GM23248 (cell line): ENCODE results near the gene SMARCB1. TPM values are rescaled to one million over a fixed set of nuclear protein-coding genes. Genes with fewer than 3 reads are reported as not detected.

Experiments
- DNase-seq: peaks from one replicate; pipeline ENCODE4 v3.0.0-alpha.2; 2015
- H2AFZ ChIP-seq: fragments of 200-600 bp; sonication (generic); 2 replicates; pipeline ENCODE4 v1.6.1; 2016; ENCODE audit warnings: antibody characterized with exemption
- H3F3A ChIP-seq: fragments of 200-600 bp; sonication (generic); 2 replicates; pipeline ENCODE4 v1.6.1; 2016; ENCODE audit warnings: mild to moderate bottlenecking, antibody characterized with exemption, mixed run types; ENCODE audit not compliant: insufficient read depth
- H3K27ac ChIP-seq: fragments of 200-600 bp; sonication (generic); 2 replicates; pipeline ENCODE4 v1.5.1; 2016; ENCODE audit warnings: mild to moderate bottlenecking
- H3K27me3 ChIP-seq: fragments of 200-600 bp; sonication (generic); replicated peaks from 2 replicates; pipeline ENCODE4 v1.6.1; 2016; ENCODE audit warnings: mild to moderate bottlenecking; ENCODE audit not compliant: insufficient read depth
- H3K36me3 ChIP-seq: fragments of 200-600 bp; sonication (generic); 2 replicates; pipeline ENCODE4 v1.6.1; 2016; ENCODE audit warnings: low read depth, mild to moderate bottlenecking
- H3K4me1 ChIP-seq: fragments of 200-600 bp; sonication (generic); 2 replicates; pipeline ENCODE4 v1.6.1; 2016; ENCODE audit warnings: mild to moderate bottlenecking; ENCODE audit not compliant: insufficient read depth
- H3K4me2 ChIP-seq: fragments of 200-600 bp; sonication (generic); one replicate; pipeline ENCODE4 v1.6.1; 2016; ENCODE audit warnings: mild to moderate bottlenecking; ENCODE audit not compliant: unreplicated experiment
- H3K4me3 ChIP-seq: fragments of 200-600 bp; sonication (generic); 2 replicates; pipeline ENCODE4 v1.5.1; 2016; ENCODE audit warnings: mild to moderate bottlenecking
- H3K79me2 ChIP-seq: fragments of 200-600 bp; sonication (generic); 2 replicates; pipeline ENCODE4 v1.6.1; 2016; ENCODE audit warnings: mild to moderate bottlenecking; ENCODE audit not compliant: insufficient read depth
- H3K9ac ChIP-seq: fragments of 200-600 bp; sonication (generic); 2 replicates; pipeline ENCODE4 v1.6.1; 2016; ENCODE audit warnings: mild to moderate bottlenecking
- H3K9me2 ChIP-seq: fragments of 200-600 bp; sonication (generic); 2 replicates; pipeline ENCODE4 v1.6.1; 2016; ENCODE audit warnings: mixed run types, mild to moderate bottlenecking, moderate library complexity; ENCODE audit not compliant: insufficient read depth
- H3K9me3 ChIP-seq: fragments of 200-600 bp; sonication (generic); one replicate; pipeline ENCODE4 v1.6.1; 2017; ENCODE audit warnings: low read depth
- H4K20me1 ChIP-seq: fragments of 200-600 bp; sonication (generic); 2 replicates; pipeline ENCODE4 v1.6.0; 2016; ENCODE audit not compliant: insufficient read depth
- EZH2 ChIP-seq: fragments of 200-600 bp; sonication (generic); IDR thresholded peaks from 2 replicates; pipeline ENCODE4 v1.6.1; 2018; ENCODE audit warnings: antibody characterized with exemption, mild to moderate bottlenecking; ENCODE audit not compliant: insufficient read depth, poor library complexity, severe bottlenecking
- EZH2phosphoT487 ChIP-seq: fragments of 200-600 bp; sonication (generic); IDR thresholded peaks from 2 replicates; pipeline ENCODE4 v1.6.1; 2018; ENCODE audit warnings: antibody characterized with exemption, moderate library complexity, mild to moderate bottlenecking, low read depth; ENCODE audit not compliant: insufficient read depth
- WGBS, 2 experiments: methylation state at CpG; one replicate each; pipeline ENCODE4 v1.1.6; 2015 to 2017; ENCODE audit warnings: low lambda C conversion rate in 2 of 2, low coverage in 1 of 2; ENCODE audit errors: missing lambda C conversion rate in 2 of 2; 5-methylcytosine and 5-hydroxymethylcytosine counted together
- in situ Hi-C: fragments of 300-500 bp; cut with MboI; formaldehyde crosslinking; loops from 2 replicates; pipeline ENCODE4 v1.15.0; 2020
- polyA plus RNA-seq: library from polyadenylated mRNA; unstranded; fragments of >200 nt; fragmentation: Nextera tagmentation; extraction: Ambion mirVana; gene quantifications from 2 replicates; pipeline ENCODE4 v1.2.1, GENCODE V29; 2016
- total RNA-seq: library from RNA; depleted of rRNA; stranded (reverse); fragments of >200 nt; shearing (Covaris generic); gene quantifications from 2 replicates; pipeline ENCODE4 v1.2.3, GENCODE V29; 2014

SMARCB1 gene
- total and polyA plus RNA-seq, 2 experiments from 2014 or later: 63.9 to 85.2 TPM

- Histone ChIP-seq H4K20me1 (no peaks in the 10 kb centered on the region), H3K79me2 (no peaks in the 10 kb centered on the region), H3K9ac (no peak overlapping the region), H3K36me3 (no peaks in the 10 kb centered on the region), H3K9me2 (no peaks in the 10 kb centered on the region), H3K4me1 (no peaks in the 10 kb centered on the region; the same call in 1 of the 2 replicates), H3K27ac (no peak overlapping the region), H2AFZ (no peak overlapping the region), H3K4me3 (no peak overlapping the region), H3K4me2 (no peak overlapping the region), H3K9me3 (no peaks in the 10 kb centered on the region), H3K27me3 (no peaks in the 10 kb centered on the region), H3F3A (no peaks in the 10 kb centered on the region)
- WGBS, 2 experiments: 84 to 86% methylated on average over 17 to 18 of the region's 18 CpGs
- DNase-seq: no peak
- TF ChIP-seq EZH2 (no peak), EZH2phosphoT487 (no peak)
- in situ Hi-C loops: no loop called here
Measured at GRCh38 chr22:23847310-23847920, 60.6 kb downstream of the SMARCB1 start.

DNA sequence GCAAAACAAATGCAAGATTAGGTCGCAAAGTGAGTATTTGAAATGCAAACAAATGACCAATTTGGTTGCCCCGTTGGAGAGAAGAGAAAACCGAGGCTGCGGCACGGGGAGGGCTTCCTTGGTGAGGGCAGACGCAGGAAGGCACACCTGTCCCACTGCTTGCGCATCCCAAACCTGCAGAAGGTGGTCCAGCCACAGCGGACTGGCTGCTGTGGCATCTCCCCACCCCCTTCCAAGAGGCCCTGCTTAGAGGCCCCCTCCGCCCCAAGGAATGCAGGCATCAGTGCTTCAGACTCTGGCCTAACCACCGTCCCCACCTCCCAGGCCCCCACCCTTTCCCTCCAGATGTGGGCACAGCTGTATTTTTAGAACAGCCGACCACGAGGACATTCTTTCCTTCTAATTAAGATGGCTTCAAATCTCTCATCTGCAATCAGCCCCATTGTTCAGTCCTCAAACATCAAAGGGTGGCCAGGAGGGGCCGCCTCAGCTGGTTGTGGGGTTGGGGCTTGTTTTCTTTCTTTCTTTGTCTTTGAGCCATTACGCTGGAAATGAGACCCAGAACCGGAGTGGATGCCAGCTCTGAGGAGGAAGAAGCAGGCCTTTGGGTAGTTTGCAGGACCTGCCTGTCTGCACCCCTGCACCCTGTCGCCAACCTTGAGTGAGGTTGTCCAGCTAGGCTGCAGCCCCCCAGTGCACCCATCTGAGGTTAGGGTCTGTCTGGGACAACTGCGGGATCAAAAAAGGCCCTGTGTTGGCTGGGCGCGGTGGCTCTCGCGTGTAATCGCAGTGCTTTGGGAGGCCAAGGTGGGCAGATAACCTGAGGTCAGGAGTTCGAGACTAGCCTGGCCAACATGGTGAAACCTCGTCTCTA is 61.5 kb downstream of the SMARCB1 start:
- Histone ChIP-seq H2AFZ (no peak overlapping the region), H3K27ac (no peak overlapping the region), H3K36me3 (no peaks in the 10 kb centered on the region), H4K20me1 (no peaks in the 10 kb centered on the region), H3K4me1 (no peaks in the 10 kb centered on the region; the same call in 1 of the 2 replicates), H3K4me3 (no peak overlapping the region), H3K9me3 (no peaks in the 10 kb centered on the region), H3F3A (no peaks in the 10 kb centered on the region), H3K79me2 (no peaks in the 10 kb centered on the region), H3K27me3 (no peaks in the 10 kb centered on the region), H3K9me2 (no peaks in the 10 kb centered on the region), H3K4me2 (no peak overlapping the region), H3K9ac (no peak overlapping the region)
- TF ChIP-seq EZH2: no peak
- TF ChIP-seq EZH2phosphoT487: no peak
- 76 to 80% methylated on average over 22 to 24 of the region's 24 CpGs for WGBS, 2 experiments
- DNase-seq: no peak
- in situ Hi-C loops: no loop called here

DNA sequence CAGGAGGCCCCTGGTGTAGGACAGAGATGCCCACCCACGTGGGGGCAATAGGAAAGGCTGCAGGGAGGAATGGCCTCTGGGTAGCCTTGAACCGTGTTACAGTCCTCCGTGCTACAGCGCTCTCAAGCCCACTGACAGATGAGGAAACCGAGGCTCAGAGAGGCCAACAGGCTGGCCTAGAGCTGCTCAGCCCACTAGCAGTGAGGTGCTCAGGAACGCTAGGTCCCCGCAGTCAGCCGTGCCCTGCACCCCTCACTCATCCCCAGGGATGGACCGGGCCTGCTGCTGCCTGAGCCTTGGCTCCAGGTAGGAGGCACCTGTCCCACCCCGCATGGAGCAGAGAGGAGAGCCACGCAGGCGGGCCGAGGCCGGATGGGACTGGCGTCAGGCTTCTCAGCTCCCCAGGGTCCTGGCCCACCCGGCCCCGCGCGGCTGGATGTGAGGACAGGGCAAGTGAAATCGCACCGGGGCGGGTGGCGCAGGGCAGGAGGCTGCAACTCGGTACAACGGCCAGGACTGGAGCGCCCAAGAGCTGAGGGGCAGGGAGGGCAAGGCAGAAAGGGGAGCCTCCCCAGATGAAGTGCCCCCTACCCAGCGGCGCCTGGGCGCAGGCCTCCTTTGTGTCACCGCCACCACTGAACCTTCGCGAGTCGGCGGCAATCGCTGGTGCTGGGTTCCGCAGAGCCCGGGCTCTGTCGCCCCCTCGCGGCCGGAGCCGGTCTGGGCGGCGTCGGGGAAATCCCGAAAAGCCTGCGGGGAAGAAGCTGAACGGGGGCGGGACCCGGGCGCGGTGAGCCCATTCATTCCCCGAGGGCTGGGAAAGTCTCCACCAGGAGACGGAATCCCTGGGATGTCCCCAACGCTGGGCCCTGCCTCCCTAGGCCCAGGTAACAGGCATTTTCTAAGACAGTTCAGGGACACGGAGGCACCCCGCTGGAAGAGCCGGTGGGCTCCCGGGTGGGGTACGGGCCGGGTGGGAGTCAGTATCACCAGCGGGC is 62.5 kb downstream of the SMARCB1 start:
- Histone ChIP-seq H4K20me1 (no peaks in the 10 kb centered on the region), H3K9me3 (no peaks in the 10 kb centered on the region), H3K4me2 (peak overlapping the region; percentile 50), H3F3A (no peaks in the 10 kb centered on the region), H3K79me2 (no peaks in the 10 kb centered on the region), H3K4me1 (no peaks in the 10 kb centered on the region; the same call in 1 of the 2 replicates), H3K27me3 (no peaks in the 10 kb centered on the region), H3K4me3 (0 out of 2 replicates have a peak overlapping the region, but pooled peaks have one; percentile 28), H3K9ac (no peak overlapping the region), H3K36me3 (no peaks in the 10 kb centered on the region), H3K27ac (no peak overlapping the region), H3K9me2 (no peaks in the 10 kb centered on the region), H2AFZ (no peak overlapping the region)
- in situ Hi-C loops: no loop called here
- 20 to 23% methylated on average over 50 to 61 of the region's 62 CpGs for WGBS, 2 experiments
- TF ChIP-seq EZH2: no peak
- TF ChIP-seq EZH2phosphoT487: no peak
- DNase-seq: peak; percentile 86

- Histone ChIP-seq H3K4me2 (peak overlapping the region; percentile 50), H3K4me3 (no peak overlapping the region), H3K79me2 (no peaks in the 10 kb centered on the region), H3K27me3 (no peaks in the 10 kb centered on the region), H3K9ac (no peak overlapping the region), H3K9me3 (no peaks in the 10 kb centered on the region), H2AFZ (no peak overlapping the region), H4K20me1 (no peaks in the 10 kb centered on the region), H3K27ac (no peak overlapping the region), H3K4me1 (no peaks in the 10 kb centered on the region; the same call in 1 of the 2 replicates), H3K36me3 (no peaks in the 10 kb centered on the region), H3F3A (no peaks in the 10 kb centered on the region), H3K9me2 (no peaks in the 10 kb centered on the region)
- in situ Hi-C loops: no loop called here
- DNase-seq: no peak
- no peak for TF ChIP-seq EZH2
- 78 to 82% methylated on average over 16 of the region's 16 CpGs for WGBS, 2 experiments
Measured at GRCh38 chr22:23850136-23850611, 63.4 kb downstream of the SMARCB1 start.
